NCI-H1436 treated with DMSO at 0.1 percent for 48 hours (cell line): Measurements from ENCODE around the gene KRT37.

Source experiments
- DNase-seq: peaks from one replicate; lab custom pipeline; 2025; lab: John Stamatoyannopoulos, UW

KRT37 gene

GRCh38 chr17:41424111-41424635, at the start of gene KRT37:
Gene KRT37, minus strand, starts transcription at chr17:41424585. Its CDS starts 62 bp downstream, at chr17:41424523.
- no peak for DNase-seq

GRCh38 chr17:41468346-41468745, 44.0 kb upstream of the KRT37 start:
- DNase-seq = no peak

- DNase-seq = no peak
Observed at GRCh38 chr17:41467561-41467960, 43.2 kb upstream of the KRT37 start.

DNA sequence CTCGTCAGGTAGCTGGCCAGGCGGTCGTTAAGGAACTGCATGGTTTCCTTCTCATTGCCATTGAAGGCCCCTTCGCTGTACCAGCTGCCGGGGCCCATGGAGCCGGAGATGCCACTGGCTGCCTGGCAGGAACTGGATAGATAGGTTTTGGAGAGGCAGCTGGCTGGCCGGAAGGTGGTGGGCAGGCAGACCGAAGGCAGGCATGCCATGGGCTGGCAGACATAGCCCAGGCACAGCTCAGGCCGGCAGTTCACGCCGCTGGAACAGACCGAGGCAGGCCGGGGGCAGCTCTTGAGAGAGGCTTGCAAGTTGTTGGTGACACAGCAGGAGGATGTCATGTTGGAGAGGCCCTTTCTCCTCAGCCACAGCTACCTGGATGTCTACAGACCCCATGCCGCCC, 42.6 kb upstream of the KRT37 start, which contains the start of gene KRT32:
Gene KRT32, minus strand, starts transcription at position 399 of the 400 bp plus-strand sequence. Its CDS starts 61 bp downstream, at position 338.
- no peak for DNase-seq

GRCh38 chr17:41464682-41465081, 40.3 kb upstream of the KRT37 start:
- no peak for DNase-seq

DNA sequence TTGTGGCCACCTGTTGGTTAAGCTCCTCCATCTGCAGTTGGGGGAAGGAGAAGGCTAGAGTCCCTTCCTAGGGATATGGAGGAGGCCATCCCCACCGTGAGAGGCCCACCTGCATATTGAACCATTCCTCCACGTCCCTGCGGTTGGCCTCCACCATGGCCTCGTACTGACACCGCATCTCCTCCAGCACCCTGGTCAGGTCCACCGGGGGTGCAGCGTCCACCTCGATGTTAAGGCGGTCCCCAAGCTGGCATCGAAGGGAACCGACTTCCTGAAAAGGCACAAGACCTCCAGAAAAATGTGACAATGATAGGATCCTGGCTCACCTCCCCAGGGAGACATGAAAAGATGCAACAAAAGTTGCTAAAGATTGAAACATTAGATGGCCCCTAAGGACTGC, 39.8 kb upstream of the KRT37 start:
- DNase-seq = no peak

GRCh38 chr17:41463746-41464145, 39.4 kb upstream of the KRT37 start:
- no peak for DNase-seq

- no peak for DNase-seq
Observed at GRCh38 chr17:41462705-41463104, 38.3 kb upstream of the KRT37 start.

- DNase-seq = no peak
Observed at GRCh38 chr17:41457676-41458075, 33.3 kb upstream of the KRT37 start.

DNA sequence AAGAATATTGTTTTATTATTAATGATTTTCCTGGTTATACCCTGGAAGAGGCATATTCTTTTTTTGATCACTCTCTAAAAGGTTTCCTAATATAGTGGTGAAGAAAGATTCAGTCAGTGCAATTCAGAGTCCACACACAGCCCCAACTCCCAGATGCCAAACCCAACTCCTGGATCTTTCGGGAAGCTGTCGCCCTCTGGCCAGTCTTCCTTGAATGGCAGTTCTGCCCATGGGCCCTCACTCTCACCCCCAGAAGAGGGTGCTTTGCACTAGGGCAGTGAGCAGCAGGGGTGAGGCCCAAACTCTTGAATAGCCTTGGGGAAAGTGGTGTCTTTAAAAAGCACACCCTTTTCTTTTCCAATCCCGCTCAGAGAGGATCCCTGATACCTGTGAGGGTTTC, 31.8 kb upstream of the KRT37 start:
- no peak for DNase-seq

- DNase-seq = no peak
Observed at GRCh38 chr17:41455236-41455635, 30.9 kb upstream of the KRT37 start.

DNA sequence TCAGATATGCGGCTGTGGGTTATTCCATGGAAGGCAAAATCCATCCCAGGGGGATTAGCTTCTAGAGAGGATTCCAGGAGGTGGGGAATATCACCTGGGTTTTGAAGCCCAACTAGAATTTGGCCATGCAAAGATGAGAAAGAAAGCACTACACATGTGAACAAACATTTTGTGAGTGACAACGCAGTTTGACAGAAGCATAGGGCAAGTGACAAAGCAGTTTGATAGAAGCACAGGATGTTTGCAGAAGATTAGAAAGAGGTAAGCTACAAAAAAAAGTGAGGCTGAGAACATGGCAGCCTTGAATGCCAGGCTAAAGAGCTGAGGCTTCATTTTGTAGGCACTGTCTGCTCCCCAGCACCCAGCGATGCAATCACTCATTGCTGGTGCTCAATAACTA, 28.7 kb upstream of the KRT37 start:
- DNase-seq = no peak

DNA sequence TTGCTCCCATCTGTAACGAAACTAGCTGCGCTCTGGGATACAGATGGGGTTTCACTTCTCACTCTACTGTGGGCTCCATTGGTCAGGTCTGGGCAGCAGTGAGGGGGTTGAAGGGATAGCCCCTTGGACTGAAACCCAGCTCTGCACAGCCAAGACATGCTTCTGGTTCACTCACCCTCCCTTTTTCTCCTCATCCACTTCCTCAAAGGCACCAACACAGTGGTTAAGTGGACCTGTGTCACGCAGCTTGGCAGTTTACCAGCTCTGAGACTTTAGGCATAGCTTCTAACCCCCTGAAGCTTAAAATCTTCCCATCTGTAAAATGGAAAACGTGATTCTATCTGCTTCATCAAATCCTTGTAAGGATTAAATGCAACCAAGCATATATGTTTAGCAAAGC, 27.9 kb upstream of the KRT37 start:
- DNase-seq = no peak

DNA sequence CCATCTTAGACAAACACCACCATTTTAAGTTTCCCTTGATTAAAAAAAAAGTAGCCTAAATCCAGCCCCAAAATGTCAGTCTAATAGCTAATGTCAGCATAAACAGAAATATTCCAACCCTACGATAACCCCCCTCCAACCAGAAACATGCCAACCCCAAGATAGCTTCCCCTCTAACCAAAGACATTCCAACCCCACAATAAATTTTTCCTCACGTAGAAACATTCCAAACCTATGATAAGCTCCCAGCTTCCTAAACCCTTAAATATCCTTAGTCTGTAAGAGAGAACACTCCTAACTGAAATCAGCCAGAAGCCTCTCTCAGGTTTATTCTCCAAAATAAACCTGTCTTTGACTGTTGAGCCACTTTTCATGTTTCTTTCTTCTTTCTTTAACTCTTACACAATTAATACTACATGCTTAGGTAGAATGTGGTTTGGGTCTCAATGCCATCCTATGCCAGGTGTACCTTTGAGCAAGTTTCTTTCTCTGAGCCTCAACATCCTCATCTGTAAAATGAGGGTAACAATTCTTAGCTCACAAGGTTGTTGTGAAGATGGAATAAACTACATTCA, 26.9 kb upstream of the KRT37 start:
- DNase-seq = no peak

GRCh38 chr17:41449008-41449407, 24.6 kb upstream of the KRT37 start:
- no peak for DNase-seq

DNA sequence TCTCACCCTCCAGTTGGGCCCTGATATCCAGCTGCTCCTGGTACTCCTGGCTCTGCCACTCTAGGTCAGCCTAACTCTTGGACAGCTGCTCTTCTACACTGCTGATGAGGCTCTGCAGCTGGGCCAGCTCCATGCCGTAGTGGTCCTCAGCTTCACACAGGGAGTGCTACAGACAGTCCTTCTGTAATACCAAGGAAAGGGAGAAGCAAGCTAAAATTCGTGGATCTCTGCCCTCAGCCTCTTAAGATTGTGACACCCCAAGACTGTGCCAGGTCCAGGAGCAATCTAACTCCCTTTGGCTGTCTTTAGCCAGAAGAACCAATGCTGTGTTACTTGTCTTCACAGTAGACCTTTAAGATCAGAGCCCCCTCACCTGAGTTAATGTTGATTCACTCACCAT, 24.1 kb upstream of the KRT37 start:
- DNase-seq = no peak

DNA sequence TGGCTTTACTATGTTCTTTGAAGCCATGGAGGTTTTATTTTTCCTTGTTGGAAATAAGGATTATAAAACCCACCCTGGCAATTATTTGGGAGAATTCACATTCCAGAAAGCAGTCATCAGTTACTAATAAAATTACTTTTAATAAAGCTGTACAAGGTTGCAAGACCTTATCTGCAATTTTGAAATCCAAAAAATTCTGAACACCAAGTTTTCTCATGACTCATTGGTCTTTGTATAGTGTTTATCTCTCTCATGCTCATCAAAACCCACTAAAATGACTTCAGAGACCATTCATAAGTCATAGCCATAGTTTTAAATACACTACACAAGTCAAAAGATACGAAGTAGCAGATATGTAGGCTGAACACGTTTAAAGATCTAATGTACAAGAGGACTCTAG, 22.4 kb upstream of the KRT37 start:
- no peak for DNase-seq

GRCh38 chr17:41444640-41445039, 20.3 kb upstream of the KRT37 start:
- no peak for DNase-seq

- no peak for DNase-seq
Observed at GRCh38 chr17:41444186-41444585, 19.8 kb upstream of the KRT37 start.

DNA sequence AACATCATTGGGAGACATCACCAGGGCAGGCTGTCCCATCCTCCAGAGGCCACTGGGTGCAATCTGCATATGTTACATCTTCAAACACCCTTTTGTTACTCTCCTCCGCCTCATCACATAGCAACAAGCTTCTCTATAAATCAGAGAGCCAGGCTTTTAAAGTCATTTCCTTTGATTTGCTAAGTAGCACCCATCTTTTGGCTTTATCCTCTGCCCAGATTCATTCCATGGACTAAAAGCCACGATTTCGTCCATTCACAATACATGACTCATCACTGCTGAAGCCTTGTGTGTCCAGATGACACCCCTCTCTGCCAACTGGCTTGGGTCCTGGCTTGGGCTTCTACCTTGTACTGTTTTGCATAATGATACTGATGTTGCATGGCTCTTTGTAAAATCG, 18.4 kb upstream of the KRT37 start:
- no peak for DNase-seq

- no peak for DNase-seq
Observed at GRCh38 chr17:41440531-41441033, 16.2 kb upstream of the KRT37 start, which contains the start of gene KRT38. Gene KRT38, minus strand, starts transcription at chr17:41440983. Its CDS starts 62 bp downstream, at chr17:41440921.

GRCh38 chr17:41439375-41439774, 15.0 kb upstream of the KRT37 start:
- no peak for DNase-seq

- DNase-seq = no peak
Observed at GRCh38 chr17:41437769-41438168, 13.4 kb upstream of the KRT37 start.

- no peak for DNase-seq
Observed at GRCh38 chr17:41437254-41437653, 12.9 kb upstream of the KRT37 start.
